Keratinocyte (primary cell): ENCODE measurements around the gene NXN.

Experiments used
- EZH2 ChIP-seq: IDR thresholded peaks from one replicate; pipeline ENCODE4 v1.6.1; 2012; ENCODE audit warnings: inconsistent platforms, mild to moderate bottlenecking, low read length, moderate library complexity
- TF ChIP-seq, protein P1 (sequence below), 3 experiments: IDR thresholded peaks in 1 of 3; conservative IDR thresholded peaks in 1 of 3; optimal IDR thresholded peaks in 1 of 3; 2 replicates in 2 of 3; 3 replicates in 1 of 3; pipeline versions ENCODE3 to v1.5.1; 2011; ENCODE audit warnings: low read length in 3 of 3, mild to moderate bottlenecking in 3 of 3, moderate library complexity in 2 of 3, control low read depth in 1 of 3, inconsistent platforms in 1 of 3; ENCODE audit not compliant: insufficient read depth in 2 of 3; ENCODE audit errors: extremely low read depth in 1 of 3

DNA sequence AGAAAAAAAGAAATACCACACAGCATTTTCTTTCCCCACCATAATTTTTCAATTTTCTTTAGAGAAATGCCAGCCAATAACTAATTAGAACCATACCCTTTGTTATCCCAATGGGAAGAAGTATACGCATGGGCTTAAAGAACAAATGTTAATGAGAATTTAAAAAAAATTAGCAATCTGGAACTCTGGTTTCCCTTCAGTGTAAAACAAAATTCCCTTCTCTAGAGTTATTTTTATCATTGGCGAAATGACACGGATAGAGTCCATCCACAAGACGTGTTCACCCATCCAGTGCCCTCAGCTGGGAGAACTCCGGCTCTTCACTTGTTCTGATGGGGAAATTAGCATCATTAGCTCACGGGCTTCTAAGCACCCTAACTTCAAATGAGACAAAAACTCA lies 3.3 kb downstream of the NXN start:
- TF ChIP-seq, protein P1, sequence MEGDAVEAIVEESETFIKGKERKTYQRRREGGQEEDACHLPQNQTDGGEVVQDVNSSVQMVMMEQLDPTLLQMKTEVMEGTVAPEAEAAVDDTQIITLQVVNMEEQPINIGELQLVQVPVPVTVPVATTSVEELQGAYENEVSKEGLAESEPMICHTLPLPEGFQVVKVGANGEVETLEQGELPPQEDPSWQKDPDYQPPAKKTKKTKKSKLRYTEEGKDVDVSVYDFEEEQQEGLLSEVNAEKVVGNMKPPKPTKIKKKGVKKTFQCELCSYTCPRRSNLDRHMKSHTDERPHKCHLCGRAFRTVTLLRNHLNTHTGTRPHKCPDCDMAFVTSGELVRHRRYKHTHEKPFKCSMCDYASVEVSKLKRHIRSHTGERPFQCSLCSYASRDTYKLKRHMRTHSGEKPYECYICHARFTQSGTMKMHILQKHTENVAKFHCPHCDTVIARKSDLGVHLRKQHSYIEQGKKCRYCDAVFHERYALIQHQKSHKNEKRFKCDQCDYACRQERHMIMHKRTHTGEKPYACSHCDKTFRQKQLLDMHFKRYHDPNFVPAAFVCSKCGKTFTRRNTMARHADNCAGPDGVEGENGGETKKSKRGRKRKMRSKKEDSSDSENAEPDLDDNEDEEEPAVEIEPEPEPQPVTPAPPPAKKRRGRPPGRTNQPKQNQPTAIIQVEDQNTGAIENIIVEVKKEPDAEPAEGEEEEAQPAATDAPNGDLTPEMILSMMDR (optimal IDR thresholded peaks at IDR 0.05 in 1 of 3, IDR thresholded peaks at IDR 0.05 in 1 of 3, conservative IDR thresholded peaks at IDR 0.05 in 1 of 3; ENCODE audit: extremely low read depth in 1 of 3, insufficient read depth in 2 of 3, low read length in 3 of 3), result no peak
- no peak for TF ChIP-seq EZH2
